Left lobe of liver (tissue), 2 donors: ENCODE data around the gene B9D2. TPM values are rescaled to one million over a fixed set of nuclear protein-coding genes. Genes with fewer than 3 reads are reported as not detected.
A peak's percentile ranks its signal among the peaks of the same experiment; 100 is the strongest.

Experiments
- ATAC-seq: fragments of 200-7000 bp; cut with Tn5 transposase; one replicate; pipeline ENCODE4 v1.9.1; 2020; ENCODE audit warnings: mild to moderate bottlenecking, moderate library complexity
- DNase-seq: peaks from one replicate; pipeline ENCODE4 v3.0.0-alpha.2; 2020; ENCODE audit warnings: low spot score
- total RNA-seq: library from RNA; stranded (reverse); gene quantifications from one replicate; pipeline ENCODE4 v1.2.1, GENCODE V29; 2021
- donor health status: DM: no; HTN: no; CAD: no; lungs with moderate emphysema.
- donor health status: DM: no; HTN: yes; CAD: no.

Gene B9D2
- total RNA-seq, 1 donor from 2014 or later = 2.1 TPM

DNA sequence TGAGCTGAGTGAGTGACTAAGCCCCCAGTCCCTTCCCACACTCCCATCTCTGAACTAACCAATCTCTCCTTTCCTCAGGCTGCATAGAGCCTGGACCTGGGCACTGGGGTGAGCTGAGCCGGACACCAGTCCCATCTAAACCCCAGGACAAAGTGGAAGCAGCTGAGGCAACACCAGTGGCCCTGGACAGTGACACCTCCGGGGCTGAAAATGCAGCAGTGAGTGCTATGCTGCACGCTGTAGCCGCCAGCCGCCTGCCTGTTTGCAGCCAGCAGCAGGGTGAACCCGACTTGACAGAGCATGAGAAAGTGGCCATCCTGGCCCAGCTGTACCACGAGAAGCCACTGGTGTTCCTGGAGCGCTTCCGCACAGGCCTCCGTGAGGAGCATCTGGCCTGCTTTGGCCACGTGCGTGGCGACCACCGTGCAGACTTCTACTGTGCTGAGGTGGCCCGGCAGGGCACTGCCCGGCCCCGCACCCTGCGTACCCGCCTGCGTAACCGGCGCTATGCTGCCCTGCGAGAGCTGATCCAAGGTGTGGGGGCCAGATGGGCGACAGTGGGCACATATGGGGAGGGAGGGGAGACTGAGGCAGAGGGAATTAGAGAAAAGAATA is 47.5 kb downstream of the B9D2 start:
- DNase-seq (no peak), ATAC-seq (no peak)

DNA sequence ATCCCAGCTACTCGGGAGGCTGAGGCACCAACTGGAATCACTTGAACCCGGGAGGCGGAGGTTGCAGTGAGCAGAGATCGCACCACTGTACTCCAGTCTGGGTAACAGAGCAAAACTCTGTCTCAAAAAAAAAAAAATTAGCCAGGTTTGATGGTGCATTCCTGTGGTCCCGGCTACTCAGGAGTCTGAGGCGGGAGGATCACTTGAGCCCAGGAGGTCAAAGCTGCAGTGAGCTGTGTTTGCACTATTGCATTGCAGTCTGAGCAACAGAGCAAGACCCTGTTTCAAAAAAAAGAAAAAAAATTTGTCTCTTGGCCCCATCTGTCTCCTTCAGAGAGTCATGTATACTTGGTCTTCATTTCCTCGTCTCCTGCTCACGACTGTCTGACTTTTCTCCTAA is 52.3 kb downstream of the B9D2 start:
- ATAC-seq (no peak), DNase-seq (no peak)

DNA sequence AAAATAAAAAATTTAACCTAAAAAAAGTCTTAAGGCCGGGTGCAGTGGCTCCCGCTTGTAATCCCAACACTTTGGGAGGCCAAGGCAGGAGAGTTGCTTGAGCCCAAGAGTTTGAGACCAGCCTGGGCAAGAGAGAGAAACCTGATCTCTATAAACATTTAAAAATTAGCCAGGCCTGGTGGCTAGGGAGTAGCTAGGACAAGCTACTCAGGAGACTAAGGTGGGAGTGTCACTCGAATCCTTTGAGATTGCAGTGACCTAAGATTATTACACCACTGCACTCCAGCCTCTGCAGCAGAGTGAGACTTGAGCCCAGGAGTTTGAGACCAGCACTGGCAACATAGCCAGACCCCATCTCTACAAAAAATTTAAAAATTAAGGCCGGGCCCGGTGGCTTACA is 52.9 kb downstream of the B9D2 start:
- DNase-seq (no peak), ATAC-seq (no peak)

DNA sequence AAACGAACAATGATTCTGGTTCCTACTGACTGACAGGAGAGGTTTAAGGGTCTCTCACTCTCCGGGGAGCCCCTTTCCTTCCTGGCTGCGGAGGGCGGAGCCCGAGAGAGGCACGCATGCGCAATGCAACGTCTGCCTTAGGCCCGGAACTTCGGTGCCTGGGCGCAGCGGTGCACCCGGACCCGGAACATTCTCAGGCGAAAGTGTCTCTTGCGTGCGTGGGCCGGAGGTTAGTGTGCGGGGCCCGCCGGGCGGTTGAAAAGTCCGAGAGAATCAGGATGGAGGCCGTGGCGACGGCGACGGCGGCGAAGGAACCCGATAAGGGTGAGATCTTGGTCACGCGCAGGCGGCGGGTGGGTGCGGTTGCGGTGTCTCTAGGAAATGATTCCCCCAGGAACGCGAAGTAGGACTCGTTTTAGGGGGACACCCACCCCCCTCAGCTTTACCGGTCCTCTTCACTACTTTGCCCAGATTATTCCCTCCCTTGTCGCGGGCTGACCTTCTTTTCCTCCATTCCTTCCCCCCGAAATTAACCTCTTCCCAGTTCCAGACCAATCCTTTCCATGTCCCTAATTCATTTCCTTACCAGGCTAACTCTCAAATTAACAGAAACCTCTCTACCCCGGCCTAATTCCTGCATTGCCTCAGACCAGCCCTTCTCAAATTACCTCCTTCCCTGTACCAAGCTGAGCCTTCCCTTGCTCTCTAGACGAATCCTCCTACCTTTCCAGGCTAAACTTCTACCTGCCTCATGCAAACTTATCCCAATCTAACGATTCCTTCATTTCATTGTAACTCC is 53.7 kb downstream of the B9D2 start, which contains the start of gene CCDC97:
TSS of gene CCDC97 (plus strand) at position 140 of the 799 bp plus-strand sequence. CDS start at position 279, 139 bp downstream.
- ATAC-seq (peak; percentile 84), DNase-seq (peak; percentile 88)

DNA sequence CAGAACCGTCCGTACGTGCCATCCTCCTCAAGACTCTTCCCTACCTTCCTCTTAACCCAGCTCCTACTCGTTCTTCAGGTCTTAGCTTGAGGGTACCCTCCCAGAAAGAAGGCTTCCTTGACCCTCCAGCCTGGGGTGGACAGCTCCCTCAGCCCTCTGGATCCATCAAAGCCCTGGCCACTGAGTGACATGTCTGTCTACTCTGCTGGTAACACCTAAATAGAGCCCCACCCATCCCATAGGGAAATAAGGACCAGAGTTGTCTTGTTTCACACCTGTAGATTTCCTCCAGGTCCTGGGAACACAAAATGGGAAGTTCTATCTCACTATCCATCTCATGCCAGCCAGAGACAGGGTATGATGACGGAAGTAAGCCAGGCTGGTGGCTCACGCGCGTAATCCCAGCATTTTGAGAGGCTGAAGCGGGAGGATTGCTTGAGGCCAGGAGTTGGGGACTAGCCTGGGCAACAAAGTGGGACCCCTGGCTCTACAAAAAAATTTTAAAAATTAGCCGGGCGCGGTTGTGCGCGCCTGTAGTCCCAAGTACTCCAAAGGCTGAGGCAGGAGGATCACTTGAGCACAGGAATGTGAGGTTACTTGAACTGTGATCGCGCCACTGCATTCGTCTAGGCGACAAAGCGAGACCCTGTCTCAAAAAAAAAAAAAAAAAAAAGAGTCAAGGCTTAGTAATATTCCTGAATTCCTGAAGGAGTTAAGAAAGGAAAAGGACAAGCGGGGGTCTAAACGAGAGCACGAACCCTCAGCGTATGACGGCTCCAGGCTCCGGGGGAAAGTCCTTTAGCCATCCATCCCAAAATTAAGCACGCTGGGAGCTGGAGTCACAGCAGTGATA is 54.5 kb downstream of the B9D2 start:
- no peak for DNase-seq
- peak; percentile 35 for ATAC-seq

DNA sequence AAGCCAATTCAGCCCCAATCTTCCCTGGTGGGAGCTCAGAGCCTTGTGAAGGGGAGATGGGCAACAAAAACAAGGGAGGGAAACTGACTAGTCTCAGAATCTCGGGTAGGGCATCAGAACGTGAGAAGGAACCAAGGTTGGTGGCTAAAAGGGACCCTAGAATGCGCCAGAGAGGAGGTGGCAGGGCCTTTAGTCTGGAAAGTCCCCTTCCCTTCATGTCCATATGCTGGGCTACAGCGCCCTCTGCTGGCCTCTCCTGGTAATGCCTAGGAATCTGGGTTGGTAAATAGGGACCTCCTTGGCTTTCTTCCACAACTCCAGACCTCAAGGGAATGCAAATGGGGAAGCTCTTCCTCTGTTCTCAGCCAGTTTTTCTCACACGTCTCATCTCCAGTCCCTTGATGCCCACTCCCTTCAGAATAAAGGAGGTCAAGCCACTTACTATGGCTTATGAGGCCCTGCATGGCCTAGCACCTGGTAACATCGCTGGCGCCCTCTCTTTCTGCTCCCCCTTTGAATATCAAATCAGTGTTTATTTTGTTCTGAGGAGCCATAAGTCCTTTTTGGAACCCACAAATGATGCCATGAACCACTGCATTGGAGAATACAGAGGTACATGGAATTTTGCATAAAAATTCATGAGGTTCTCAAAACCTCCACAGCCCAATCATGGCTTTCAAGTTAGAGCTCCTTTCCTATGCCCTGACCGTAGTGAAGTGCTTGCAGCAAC is 55.3 kb downstream of the B9D2 start:
- DNase-seq (peak; percentile 86), ATAC-seq (peak; percentile 77)

DNA sequence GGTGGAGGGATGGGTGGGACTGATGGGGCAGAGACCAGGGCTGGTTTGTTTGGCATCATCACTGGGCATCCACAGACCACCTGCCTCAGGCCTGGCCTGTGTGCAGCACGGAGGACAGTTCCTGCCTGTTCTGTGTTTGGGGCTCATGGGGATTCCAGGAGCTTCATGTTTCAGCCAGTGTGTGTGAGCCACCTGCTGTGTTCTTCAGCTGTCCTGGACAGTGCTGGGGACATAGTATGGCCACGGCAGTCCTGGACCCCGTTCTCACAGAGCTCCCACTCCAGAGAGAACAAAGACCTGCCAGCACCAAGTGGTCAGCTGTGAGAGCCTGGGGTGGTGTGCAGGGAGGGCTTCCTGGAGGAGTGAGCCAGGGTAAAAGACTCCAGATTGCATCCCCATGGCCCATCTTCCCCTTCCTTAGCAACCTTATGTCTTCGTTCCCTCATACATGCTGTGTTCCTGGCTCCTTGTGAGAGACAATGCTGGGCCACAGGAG is 55.9 kb downstream of the B9D2 start:
- DNase-seq (no peak), ATAC-seq (no peak)

DNA sequence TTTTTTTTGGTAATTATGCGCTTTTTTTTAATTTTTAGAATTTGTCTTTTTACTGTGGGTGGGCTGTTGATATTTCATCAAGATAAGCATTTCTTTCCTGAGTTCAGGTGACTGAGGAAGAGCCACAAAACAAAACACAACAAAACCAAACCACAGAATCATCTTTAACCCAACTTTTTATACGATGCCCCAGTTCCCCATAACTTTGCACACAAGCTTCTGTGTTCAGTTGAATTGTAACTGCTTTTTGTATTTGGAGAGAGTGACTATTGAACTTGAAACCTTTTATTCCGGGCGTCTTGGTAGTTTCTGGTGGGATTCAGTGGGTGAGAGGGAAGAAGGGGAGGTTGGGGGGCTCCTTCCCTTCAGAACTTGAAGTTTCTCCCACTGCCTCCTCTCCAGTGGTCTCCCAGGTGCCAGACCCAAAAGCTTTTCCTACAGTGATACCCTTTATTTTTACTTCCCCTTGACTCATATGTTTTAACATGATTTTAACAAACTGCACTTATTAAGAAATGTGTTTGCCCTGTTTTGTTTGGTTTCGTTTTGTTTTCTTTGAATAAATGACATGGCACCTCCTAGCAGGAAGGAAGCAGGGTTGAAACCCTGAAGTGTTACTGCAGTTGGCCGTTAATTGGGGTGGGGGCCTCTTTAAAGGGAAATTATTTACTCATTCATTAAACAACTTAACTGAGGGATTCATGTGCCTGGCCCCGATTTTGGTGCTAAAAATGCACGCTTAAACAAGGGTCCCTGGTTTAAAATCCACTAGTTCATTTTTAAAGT is 56.7 kb downstream of the B9D2 start:
- DNase-seq (no peak), ATAC-seq (no peak)

DNA sequence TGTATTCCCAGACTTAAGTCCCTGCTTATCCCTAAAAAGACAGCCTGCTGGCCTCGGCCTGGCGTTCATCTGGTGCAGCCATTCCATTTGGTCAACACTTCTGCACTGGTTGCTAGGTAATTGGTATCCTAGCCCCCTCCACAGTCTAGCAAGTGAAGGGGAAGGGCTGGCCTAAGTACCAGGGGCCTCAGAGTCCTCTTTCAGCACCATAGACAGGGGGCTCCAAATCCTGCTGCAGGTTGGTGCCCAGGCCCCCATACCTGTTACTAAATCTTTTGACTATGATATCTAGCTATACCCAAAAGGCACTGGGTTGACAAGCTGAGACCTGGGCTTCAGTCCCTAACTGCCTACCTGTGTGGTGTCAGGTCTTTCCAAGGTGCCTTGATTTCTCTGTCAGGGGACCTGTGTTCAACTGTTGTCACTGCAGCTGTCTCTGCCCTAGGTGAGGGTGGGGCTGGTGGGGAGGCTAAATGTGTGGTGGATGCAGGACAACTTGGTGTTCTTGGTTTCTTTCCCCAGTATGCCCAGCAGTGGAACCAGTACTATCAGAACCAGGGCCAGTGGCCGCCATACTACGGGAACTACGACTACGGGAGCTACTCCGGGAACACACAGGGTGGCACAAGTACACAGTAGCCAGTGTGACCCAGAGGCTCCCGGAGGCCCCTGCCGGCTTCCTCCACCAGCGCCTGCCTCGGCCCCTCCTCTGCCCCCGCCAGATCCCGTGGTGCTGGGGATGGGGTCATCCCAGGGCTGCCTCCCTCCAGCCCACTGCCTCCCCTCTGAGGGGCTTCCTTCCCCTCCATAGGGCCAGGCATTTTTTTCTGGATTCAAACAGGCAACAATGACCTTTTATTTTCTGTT is 57.8 kb downstream of the B9D2 start:
- no peak for ATAC-seq
- no peak for DNase-seq

DNA sequence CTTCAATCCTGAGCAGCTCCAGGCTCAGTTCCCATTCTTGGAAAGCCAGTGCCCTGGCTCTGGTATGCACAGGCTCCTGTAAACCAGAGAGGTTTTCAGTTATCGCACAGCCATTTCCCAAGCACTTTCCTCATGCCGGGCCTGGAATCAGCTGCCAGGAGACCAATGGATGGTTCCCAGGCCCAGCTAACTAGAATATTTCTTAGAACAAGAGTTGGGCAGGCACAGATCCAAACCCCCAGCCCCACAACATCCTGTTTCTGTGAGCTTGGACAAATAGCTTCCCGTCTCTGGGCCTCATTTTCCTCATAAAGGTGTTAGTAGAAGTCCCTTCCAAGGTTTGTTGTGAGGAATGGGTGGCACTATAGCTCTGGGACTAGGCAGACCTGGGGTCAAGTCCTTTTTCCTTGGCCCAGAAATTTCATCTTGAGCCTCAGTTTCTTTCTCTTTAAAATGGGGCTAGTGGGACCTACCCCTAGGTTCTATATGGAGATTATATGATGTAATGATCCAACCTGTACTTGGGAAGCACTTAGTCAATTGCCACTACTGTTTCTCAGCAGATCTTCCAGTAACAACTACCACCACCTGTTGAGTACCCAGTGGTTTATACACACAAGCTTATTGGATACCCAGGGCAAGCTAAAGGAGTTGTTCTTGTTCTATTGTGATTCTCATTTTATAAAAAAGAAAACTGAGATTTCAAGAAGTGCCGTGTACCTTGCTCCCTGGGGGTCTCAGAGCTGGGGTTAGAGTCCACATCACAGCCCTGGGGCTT is 59.1 kb downstream of the B9D2 start:
- DNase-seq = no peak

More for the DNA sequence above, 59.1 kb downstream of the B9D2 start:
- ATAC-seq = no peak

Other genes with a start within 250 kb of the B9D2 start
- gene CYP2F1, start 249.7 kb downstream of the B9D2 start, total RNA-seq = not detected
- gene CYP2S1, start 170.9 kb downstream of the B9D2 start, total RNA-seq = 2.1 TPM
- 10.1 TPM for gene AXL, start 144.9 kb downstream of the B9D2 start, total RNA-seq
- 62.4 TPM for gene HNRNPUL1, start 99.8 kb downstream of the B9D2 start, total RNA-seq
- 9.0 TPM for gene CCDC97, start 54.0 kb downstream of the B9D2 start, total RNA-seq
- 7.9 TPM for gene TGFB1, start 10.2 kb downstream of the B9D2 start, total RNA-seq
- gene TMEM91, start 12.4 kb upstream of the B9D2 start, total RNA-seq = 3.1 TPM
- 13.2 TPM for gene EXOSC5, start 33.2 kb upstream of the B9D2 start, total RNA-seq
- gene BCKDHA, start 33.7 kb upstream of the B9D2 start, total RNA-seq = 64.4 TPM
- 0.65 TPM for gene B3GNT8, start 63.2 kb upstream of the B9D2 start, total RNA-seq
- 21.2 TPM for gene DMAC2, start 75.8 kb upstream of the B9D2 start, total RNA-seq
- not detected for gene ERICH4, start 79.0 kb upstream of the B9D2 start, total RNA-seq
- 0.40 TPM for gene CEACAM21, start 212.0 kb upstream of the B9D2 start, total RNA-seq